H1 (cell line): ENCODE results near the gene RHD.
"Not testable (repeated sequence)": the region's sequence is repeated elsewhere in the genome, so short reads cannot be mapped to it uniquely, and the experiment has no call there.

ENCODE experiments used
- CHD2 ChIP-seq: IDR thresholded peaks from 2 replicates; pipeline ENCODE4 v1.6.1; 2012; ENCODE audit warnings: low read length, improper control_type of control experiment
- EZH2 ChIP-seq: fragments of 200-600 bp; sonication (generic); IDR thresholded peaks from 2 replicates; pipeline ENCODE4 v1.7.1; 2012; ENCODE audit warnings: low read depth, mild to moderate bottlenecking, moderate library complexity, low read length, inconsistent platforms; ENCODE audit not compliant: severe bottlenecking
- JUND ChIP-seq: IDR thresholded peaks from 2 replicates; pipeline ENCODE4 v1.6.1; 2011; ENCODE audit warnings: mild to moderate bottlenecking, improper control_type of control experiment, low read length
- POLR2A ChIP-seq, 2 experiments: IDR thresholded peaks; 1 replicate in 1 of 2; 2 replicates in 1 of 2; pipeline ENCODE4 v1.6.1; 2011; ENCODE audit warnings: low read depth in 2 of 2, low read length in 2 of 2, mild to moderate bottlenecking in 2 of 2; ENCODE audit errors: control extremely low read depth in 1 of 2
- POLR2AphosphoS5 ChIP-seq: IDR thresholded peaks from 2 replicates; pipeline ENCODE4 v1.6.1; 2011; ENCODE audit warnings: low read depth, low read length
- RAD21 ChIP-seq, 2 experiments: IDR thresholded peaks in 1 of 2; conservative IDR thresholded peaks in 1 of 2; 2 replicates each; pipeline ENCODE4 v1.6.1; 2011; ENCODE audit warnings: low read depth in 2 of 2, low read length in 2 of 2, improper control_type of control experiment in 1 of 2, inconsistent platforms in 1 of 2, mild to moderate bottlenecking in 1 of 2, moderate library complexity in 1 of 2
- RFX5 ChIP-seq: IDR thresholded peaks from 2 replicates; pipeline ENCODE4 v1.6.1; 2011; ENCODE audit warnings: low read depth, low read length, improper control_type of control experiment, borderline replicate concordance
- SIN3A ChIP-seq, 2 experiments: IDR thresholded peaks in 1 of 2; conservative IDR thresholded peaks in 1 of 2; 2 replicates each; pipeline ENCODE4 v1.6.1; 2011 to 2012; ENCODE audit warnings: low read length in 2 of 2, improper control_type of control experiment in 1 of 2, low read depth in 1 of 2, mild to moderate bottlenecking in 1 of 2
- TF ChIP-seq, protein P1 (sequence below), 3 experiments: IDR thresholded peaks; 1 replicate in 2 of 3; 2 replicates in 1 of 3; pipeline versions ENCODE4 v1.5.1 to v1.6.1; 2011; ENCODE audit warnings: low read length in 3 of 3, mild to moderate bottlenecking in 3 of 3, inconsistent platforms in 2 of 3, low read depth in 1 of 3, moderate library complexity in 1 of 3; ENCODE audit not compliant: insufficient read depth in 1 of 3; ENCODE audit errors: control extremely low read depth in 1 of 3
- TF ChIP-seq, protein P2 (sequence below): IDR thresholded peaks from 2 replicates; pipeline ENCODE4 v1.6.1; 2012; ENCODE audit warnings: low read length, inconsistent platforms

DNA sequence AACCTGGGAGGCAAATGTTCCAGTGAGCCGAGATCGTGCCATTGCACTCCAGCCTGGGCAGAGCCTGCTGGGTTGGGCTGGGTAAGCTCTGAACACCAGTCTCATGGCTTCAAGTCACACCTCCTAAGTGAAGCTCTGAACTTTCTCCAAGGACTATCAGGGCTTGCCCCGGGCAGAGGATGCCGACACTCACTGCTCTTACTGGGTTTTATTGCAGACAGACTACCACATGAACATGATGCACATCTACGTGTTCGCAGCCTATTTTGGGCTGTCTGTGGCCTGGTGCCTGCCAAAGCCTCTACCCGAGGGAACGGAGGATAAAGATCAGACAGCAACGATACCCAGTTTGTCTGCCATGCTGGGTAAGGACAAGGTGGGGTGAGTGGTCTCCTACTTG, 28.4 kb downstream of the RHD start:
- TF ChIP-seq POLR2A (IDR thresholded peaks at IDR 0.05; ENCODE audit: control extremely low read depth in 1 of 2, low read depth in 2 of 2, low read length in 2 of 2); RFX5; EZH2; CHD2; JUND; RAD21 (IDR thresholded peaks at IDR 0.05 in 1 of 2, conservative IDR thresholded peaks at IDR 0.05 in 1 of 2; ENCODE audit: low read depth in 2 of 2, low read length in 2 of 2); POLR2AphosphoS5; SIN3A (conservative IDR thresholded peaks at IDR 0.05 in 1 of 2, IDR thresholded peaks at IDR 0.05 in 1 of 2; ENCODE audit: low read depth in 1 of 2, low read length in 2 of 2): not testable (repeated sequence)
- TF ChIP-seq, protein P1, sequence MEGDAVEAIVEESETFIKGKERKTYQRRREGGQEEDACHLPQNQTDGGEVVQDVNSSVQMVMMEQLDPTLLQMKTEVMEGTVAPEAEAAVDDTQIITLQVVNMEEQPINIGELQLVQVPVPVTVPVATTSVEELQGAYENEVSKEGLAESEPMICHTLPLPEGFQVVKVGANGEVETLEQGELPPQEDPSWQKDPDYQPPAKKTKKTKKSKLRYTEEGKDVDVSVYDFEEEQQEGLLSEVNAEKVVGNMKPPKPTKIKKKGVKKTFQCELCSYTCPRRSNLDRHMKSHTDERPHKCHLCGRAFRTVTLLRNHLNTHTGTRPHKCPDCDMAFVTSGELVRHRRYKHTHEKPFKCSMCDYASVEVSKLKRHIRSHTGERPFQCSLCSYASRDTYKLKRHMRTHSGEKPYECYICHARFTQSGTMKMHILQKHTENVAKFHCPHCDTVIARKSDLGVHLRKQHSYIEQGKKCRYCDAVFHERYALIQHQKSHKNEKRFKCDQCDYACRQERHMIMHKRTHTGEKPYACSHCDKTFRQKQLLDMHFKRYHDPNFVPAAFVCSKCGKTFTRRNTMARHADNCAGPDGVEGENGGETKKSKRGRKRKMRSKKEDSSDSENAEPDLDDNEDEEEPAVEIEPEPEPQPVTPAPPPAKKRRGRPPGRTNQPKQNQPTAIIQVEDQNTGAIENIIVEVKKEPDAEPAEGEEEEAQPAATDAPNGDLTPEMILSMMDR (IDR thresholded peaks at IDR 0.05; ENCODE audit: control extremely low read depth in 1 of 3, insufficient read depth in 1 of 3, low read depth in 1 of 3, low read length in 3 of 3) = not testable (repeated sequence)
- TF ChIP-seq, protein P2, sequence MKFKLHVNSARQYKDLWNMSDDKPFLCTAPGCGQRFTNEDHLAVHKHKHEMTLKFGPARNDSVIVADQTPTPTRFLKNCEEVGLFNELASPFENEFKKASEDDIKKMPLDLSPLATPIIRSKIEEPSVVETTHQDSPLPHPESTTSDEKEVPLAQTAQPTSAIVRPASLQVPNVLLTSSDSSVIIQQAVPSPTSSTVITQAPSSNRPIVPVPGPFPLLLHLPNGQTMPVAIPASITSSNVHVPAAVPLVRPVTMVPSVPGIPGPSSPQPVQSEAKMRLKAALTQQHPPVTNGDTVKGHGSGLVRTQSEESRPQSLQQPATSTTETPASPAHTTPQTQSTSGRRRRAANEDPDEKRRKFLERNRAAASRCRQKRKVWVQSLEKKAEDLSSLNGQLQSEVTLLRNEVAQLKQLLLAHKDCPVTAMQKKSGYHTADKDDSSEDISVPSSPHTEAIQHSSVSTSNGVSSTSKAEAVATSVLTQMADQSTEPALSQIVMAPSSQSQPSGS = not testable (repeated sequence)
